ENCODE results near the gene KHSRP. TPM values are rescaled to one million over a fixed set of nuclear protein-coding genes. Genes with fewer than 3 reads are reported as not detected.
"Not testable (repeated sequence)": the region's sequence is repeated elsewhere in the genome, so short reads cannot be mapped to it uniquely, and the experiment has no call there.

Gene KHSRP
- total and polyA plus RNA-seq, 2 donors (not counting 1 experiment from before 2014, with no cell fraction given): 79.6 to 205 TPM

GRCh38 chr19:6400062-6400944 is 24.3 kb downstream of the KHSRP start:
- H3K79me2 ChIP-seq (ENCODE audit: control insufficient read depth, insufficient read depth, low read length); H3K4me1 ChIP-seq (ENCODE audit: control insufficient read depth in 2 of 2, insufficient read depth in 2 of 2, low read length in 2 of 2); H3K27me3 Mint-ChIP-seq; H4K20me1 ChIP-seq (ENCODE audit: control insufficient read depth, insufficient read depth, low read length, poor library complexity, severe bottlenecking); H2AFZ ChIP-seq (ENCODE audit: insufficient read depth, low read depth, low read length, poor library complexity, severe bottlenecking); DNase-seq; H3K4me3 Mint-ChIP-seq; ATAC-seq (ENCODE audit: low read depth); H3K27me3 ChIP-seq (replicated peaks in 1 of 4; ENCODE audit: control extremely low read depth in 1 of 4, control insufficient read depth in 3 of 4, insufficient read depth in 4 of 4, low read length in 3 of 4); H3K36me3 ChIP-seq (replicated peaks in 1 of 2; ENCODE audit: control extremely low read depth in 1 of 2, control insufficient read depth in 1 of 2, extremely low read depth in 1 of 2, insufficient read depth in 2 of 2, low read length in 1 of 2); H3K4me1 Mint-ChIP-seq; CTCF ChIA-PET; H3K27ac Mint-ChIP-seq; H3K4me3 ChIP-seq (ENCODE audit: control extremely low read depth in 1 of 5, extremely low read depth in 1 of 5, insufficient read depth in 1 of 5, low read depth in 2 of 5, low read length in 4 of 5); H3K9me3 ChIP-seq (ENCODE audit: control extremely low read depth in 1 of 3, control insufficient read depth in 2 of 3, insufficient read depth in 1 of 3, low read length in 2 of 3); intact Hi-C loops (cut with micrococcal nuclease); H3K4me2 ChIP-seq (replicated peaks; ENCODE audit: low read depth, low read length, poor library complexity, severe bottlenecking); H3K27ac ChIP-seq (ENCODE audit: low read length in 2 of 2); H3K9me3 Mint-ChIP-seq (ENCODE audit: insufficient read depth); H3K9ac ChIP-seq (ENCODE audit: low read length): not testable (repeated sequence)
- 87% methylated on average over 13 of the region's 23 CpGs for WGBS (ENCODE audit: insufficient coverage)
- POLR2A ChIA-PET: interaction anchor here (0.6 kb wide), 1 partner anchor 436 kb away, joined by 6 read pairs; no protein-coding TSS in a partner anchor

DNA sequence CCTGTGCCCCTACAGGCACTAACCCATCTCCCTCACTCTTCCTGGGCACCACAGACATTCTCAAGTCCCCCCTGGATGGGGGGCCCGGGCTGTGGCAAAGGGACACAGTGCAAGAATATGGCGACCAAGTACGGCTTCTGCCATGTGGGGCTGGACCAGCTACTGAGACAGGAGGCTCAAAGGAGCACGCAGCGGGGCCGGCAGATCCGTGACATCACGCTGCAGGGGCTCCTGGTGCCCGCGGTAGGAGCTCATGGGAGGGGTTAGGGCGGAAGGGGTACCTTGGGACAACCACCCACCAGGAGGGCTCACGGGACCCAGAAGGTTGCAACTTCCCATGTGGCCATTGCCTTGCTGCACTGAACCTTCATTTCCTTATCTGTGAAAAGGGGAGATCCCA is 28.3 kb downstream of the KHSRP start:
- H3K79me2 ChIP-seq (ENCODE audit: control insufficient read depth, insufficient read depth, low read length): peaks cover 16% of the 10 kb centered on the region
- no peaks in the 10 kb centered on the region for H3K27me3 ChIP-seq (replicated peaks in 1 of 4; ENCODE audit: control extremely low read depth in 1 of 4, control insufficient read depth in 3 of 4, insufficient read depth in 4 of 4, low read length in 3 of 4)
- H3K9me3 Mint-ChIP-seq (ENCODE audit: insufficient read depth): no peaks in the 10 kb centered on the region
- H4K20me1 ChIP-seq (ENCODE audit: control insufficient read depth, insufficient read depth, low read length, poor library complexity, severe bottlenecking): no peaks in the 10 kb centered on the region
- peaks cover 15 to 16% of the 10 kb centered on the region in 2 donors for H3K4me1 ChIP-seq (ENCODE audit: control insufficient read depth in 2 of 2, insufficient read depth in 2 of 2, low read length in 2 of 2)
- no peak overlapping the region for H3K9ac ChIP-seq (ENCODE audit: low read length)
- CTCF ChIA-PET: no interaction called here
- H3K9me3 ChIP-seq (ENCODE audit: control extremely low read depth in 1 of 3, control insufficient read depth in 2 of 3, insufficient read depth in 1 of 3, low read length in 2 of 3): no peaks in the 10 kb centered on the region
- no peak for ATAC-seq (ENCODE audit: low read depth)
- H2AFZ ChIP-seq (ENCODE audit: insufficient read depth, low read depth, low read length, poor library complexity, severe bottlenecking): no peak overlapping the region
- H3K4me2 ChIP-seq (replicated peaks; ENCODE audit: low read depth, low read length, poor library complexity, severe bottlenecking): no peak overlapping the region
- H3K4me3 Mint-ChIP-seq: no peak overlapping the region
- TF ChIP-seq EZH2 (IDR thresholded peaks at IDR 0.05; ENCODE audit: borderline replicate concordance, insufficient read depth, low read depth, low read length, poor library complexity, severe bottlenecking): no peak
- TF ChIP-seq, protein P1, sequence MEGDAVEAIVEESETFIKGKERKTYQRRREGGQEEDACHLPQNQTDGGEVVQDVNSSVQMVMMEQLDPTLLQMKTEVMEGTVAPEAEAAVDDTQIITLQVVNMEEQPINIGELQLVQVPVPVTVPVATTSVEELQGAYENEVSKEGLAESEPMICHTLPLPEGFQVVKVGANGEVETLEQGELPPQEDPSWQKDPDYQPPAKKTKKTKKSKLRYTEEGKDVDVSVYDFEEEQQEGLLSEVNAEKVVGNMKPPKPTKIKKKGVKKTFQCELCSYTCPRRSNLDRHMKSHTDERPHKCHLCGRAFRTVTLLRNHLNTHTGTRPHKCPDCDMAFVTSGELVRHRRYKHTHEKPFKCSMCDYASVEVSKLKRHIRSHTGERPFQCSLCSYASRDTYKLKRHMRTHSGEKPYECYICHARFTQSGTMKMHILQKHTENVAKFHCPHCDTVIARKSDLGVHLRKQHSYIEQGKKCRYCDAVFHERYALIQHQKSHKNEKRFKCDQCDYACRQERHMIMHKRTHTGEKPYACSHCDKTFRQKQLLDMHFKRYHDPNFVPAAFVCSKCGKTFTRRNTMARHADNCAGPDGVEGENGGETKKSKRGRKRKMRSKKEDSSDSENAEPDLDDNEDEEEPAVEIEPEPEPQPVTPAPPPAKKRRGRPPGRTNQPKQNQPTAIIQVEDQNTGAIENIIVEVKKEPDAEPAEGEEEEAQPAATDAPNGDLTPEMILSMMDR (IDR thresholded peaks at IDR 0.05): no peak
- POLR2A ChIA-PET: no interaction called here
- no peaks in the 10 kb centered on the region for H3K27me3 Mint-ChIP-seq
- no peak for DNase-seq
- 97% methylated on average over 12 of the region's 12 CpGs for WGBS (ENCODE audit: insufficient coverage)
- no peak overlapping the region for H3K4me3 ChIP-seq (ENCODE audit: control extremely low read depth in 1 of 5, extremely low read depth in 1 of 5, insufficient read depth in 1 of 5, low read depth in 2 of 5, low read length in 4 of 5)
- H3K27ac ChIP-seq (ENCODE audit: low read length in 2 of 2): no peak overlapping the region
- intact Hi-C loops (cut with micrococcal nuclease): no loop called here
- peaks cover 22% of the 10 kb centered on the region for H3K4me1 Mint-ChIP-seq
- no peak overlapping the region for H3K27ac Mint-ChIP-seq
- H3K36me3 ChIP-seq (replicated peaks in 1 of 2; ENCODE audit: control extremely low read depth in 1 of 2, control insufficient read depth in 1 of 2, extremely low read depth in 1 of 2, insufficient read depth in 2 of 2, low read length in 1 of 2): no peaks in the 10 kb centered on the region
